GM18517 (cell line): Measurements from ENCODE around the gene SIAE.

Experiments used
- ATAC-seq: cut with Tn5 transposase; IDR thresholded peaks from one replicate; pipeline ENCODE4 v1.9.1; 2021; ENCODE audit warnings: mild to moderate bottlenecking, moderate library complexity; ENCODE audit not compliant: unreplicated experiment

SIAE gene

GRCh38 chr11:124583781-124584180, 89.8 kb downstream of the SIAE start:
- no peak for ATAC-seq
